Skin of body (tissue), 2 donors: ENCODE data around the gene LMNTD2. TPM values are rescaled to one million over a fixed set of nuclear protein-coding genes. Genes with fewer than 3 reads are reported as not detected.

Experiments used
- DNase-seq: peaks from one replicate; lab custom pipeline; 2025; lab: John Stamatoyannopoulos, UW
- total RNA-seq: library from RNA; depleted of rRNA; stranded (reverse); fragments of >200 nt; gene quantifications from one replicate; pipeline ENCODE4 v1.2.3, GENCODE V29; 2014

Gene LMNTD2
- total RNA-seq, 1 donor from 2014 or later = 0.69 TPM

DNA sequence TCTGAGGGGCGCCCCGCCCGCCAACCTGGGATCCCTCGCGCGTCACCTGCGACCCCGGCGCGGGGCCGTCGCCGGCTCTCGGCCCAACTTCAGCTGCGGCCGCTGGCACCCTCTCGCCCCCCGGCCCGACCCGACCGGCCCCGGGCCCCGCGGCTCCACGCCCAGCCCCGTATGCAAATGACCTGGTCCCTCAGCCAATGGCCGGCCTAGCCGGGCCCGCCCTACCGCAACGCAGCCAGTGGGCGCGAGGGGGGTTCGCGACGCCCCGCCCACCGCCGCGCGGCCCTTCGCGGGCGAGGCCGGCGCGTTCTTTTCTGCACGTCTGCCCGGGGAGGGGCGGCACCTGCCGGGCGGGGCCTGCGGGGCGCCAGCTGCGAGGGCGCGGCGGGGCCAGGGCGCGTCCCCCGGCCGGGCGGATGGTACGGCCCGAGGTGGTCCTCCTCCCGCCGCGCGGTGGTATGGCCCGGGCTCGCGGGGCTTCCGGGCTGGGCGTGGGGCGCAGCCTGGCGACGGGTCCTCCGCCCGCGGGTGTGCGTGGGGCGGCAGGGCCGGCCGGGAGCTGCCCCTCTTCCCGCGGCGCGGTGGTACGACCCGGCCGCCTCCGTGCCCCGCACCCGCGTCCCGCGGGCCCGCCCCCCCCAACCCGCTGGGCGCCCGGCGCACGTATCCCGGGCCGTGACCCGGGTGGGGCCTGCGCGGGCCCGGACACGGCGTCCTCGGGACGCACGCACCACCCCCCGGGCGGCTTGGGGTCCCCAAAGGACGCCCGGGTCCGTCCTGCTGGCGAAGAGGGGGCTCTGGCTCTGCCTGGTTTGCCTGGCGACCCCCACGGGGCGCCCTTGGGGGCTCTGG is 8.0 kb upstream of the LMNTD2 start:
- DNase-seq = peak; percentile 80

DNA sequence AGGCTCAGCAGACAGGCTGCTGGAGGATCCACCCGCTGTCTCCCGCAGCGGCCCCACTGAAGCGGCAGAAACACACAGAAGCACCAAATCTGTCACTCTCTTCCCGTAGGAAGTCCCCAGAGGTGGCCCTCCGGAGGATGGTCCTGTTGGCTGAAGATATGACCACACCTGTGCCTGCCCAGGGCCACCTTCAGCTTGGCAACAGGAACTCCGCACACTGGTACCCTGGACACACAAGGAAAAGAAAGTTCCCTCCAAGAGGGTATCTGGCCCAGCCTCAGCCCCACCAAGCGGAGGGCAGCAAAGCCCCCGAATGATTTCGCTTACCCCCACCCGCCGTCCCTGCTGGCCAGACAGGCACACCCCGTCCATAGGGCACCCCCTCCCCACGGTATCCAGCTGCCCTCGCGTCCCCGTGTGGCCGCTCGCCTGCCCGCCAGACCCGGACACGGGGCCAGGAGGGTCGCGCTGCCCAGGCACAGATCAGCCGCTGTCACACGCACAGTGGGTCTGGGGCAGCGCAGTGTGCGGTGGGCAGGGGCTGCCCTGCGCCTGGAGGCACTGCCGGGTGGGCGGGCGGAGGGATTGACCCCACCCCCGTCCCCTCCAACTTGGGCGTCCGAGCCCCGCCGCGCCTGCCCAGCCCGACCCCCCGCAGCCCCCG is 7.2 kb upstream of the LMNTD2 start:
- DNase-seq = no peak

DNA sequence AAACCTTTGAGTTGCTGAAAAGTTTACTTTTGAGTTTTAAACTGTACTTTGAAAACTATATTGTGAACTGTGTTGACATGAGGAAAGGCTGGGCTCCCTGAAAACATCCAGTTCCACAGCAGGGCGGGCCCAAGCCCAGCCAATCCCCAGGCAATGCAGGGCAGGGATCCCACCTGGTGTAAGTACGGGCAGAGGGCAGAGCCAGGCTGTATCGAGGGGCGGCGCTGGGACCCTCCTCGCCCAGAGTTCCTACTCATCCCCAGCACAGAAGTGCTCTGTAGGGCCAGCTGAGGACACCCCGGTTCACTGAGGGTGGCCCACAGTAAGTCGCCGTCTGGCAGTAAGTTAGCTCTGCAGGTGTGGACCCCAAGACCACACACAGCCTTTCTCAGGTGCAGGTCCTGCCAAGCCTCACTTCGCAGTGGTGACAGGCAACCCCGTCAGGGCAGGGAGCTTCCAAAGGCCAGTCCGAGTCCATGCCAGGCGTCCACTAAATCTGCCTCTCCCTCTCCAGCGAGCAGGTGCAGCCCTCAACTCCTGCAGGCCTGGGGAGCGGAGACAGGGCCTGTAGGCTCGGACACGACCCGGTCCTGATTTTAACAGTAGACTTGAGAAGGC is 6.6 kb upstream of the LMNTD2 start:
- no peak for DNase-seq

DNA sequence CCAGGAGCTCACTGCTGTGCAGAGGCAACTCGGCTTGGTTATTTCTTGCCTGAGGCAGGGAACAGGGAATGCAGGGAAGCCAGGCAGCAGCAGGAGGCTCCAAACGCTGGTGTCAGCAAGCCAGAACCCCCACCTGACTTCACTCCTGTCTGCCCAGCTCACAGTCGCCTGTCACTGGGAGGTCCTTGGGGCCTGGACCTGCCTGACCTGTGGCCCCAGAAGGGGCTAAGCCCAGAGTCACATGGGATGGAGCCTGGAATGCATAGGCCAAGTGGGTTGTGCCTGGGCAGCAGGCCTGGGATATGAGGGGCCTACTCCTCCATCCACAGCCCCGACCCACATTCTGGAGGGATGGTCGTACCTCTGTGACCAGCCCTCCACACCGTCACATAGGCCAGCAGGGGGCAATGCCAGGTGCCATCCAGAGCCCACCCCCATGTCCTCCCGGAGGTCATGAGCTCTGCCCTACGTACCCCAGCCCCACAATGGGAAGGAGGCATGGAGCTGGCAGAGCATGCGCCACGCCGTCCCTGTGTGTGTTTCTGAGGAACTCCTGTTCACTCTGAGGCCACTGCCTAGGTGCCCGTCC is 5.5 kb upstream of the LMNTD2 start:
- DNase-seq = no peak

DNA sequence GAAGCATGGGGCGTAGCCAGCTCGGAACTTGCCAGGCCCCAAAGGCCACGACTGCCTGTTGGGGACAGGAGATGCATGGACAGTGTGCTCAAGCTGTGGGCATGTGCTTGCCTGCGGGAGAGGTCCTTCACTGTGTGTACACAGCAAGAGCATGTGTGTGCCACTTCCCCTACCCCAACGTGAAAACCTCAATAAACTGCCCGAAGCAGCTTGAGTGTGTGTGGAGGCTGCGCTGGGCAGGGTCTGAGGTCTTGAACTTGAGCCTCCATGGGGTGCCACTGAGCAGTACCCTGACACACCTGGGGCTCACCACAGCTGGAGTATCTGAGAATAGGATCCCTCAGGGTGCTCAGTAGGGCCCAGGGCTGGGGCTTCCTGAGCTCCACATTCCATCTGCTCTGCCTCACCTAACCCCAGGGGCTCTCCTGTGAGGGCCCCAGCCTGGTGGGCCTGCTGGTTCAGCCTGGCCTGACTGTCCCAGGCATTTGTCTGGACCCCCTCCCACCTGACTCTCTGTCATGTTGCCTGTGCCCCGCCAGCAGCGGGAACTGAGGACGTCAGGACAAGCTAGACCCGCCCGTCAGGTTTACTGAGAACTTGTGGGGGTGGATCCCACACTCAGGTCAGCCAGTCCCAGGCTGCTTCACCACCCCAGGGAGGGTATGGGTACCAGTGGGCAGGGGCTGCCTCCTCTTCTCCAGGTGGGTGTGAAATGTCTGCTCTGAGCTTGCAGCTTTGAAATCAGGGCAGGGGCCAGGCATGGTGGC is 3.5 kb upstream of the LMNTD2 start:
- DNase-seq = no peak

DNA sequence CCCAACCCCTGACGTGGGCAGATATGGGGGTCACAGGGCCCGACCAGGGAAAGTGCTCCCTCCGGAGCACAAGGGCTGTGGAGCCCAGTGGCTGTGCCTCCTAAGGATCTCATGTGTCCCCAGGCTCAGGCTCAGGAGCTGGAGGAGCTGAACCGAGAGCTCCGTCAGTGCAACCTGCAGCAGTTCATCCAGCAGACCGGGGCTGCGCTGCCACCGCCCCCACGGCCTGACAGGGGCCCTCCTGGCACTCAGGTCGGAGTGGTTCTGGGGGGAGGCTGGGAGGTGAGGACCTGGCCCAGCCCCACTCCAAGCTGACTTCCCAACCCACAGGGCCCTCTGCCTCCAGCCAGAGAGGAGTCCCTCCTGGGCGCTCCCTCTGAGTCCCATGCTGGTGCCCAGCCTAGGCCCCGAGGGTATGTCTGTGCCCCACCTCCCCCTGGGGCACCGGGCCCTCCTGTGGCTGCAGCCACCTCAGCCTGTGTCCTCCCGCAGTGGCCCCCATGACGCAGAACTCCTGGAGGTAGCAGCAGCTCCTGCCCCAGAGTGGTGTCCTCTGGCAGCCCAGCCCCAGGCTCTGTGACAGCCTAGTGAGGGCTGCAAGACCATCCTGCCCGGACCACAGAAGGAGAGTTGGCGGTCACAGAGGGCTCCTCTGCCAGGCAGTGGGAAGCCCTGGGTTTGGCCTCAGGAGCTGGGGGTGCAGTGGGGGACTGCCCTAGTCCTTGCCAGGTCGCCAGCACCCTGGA is 2.7 kb upstream of the LMNTD2 start:
- no peak for DNase-seq

DNA sequence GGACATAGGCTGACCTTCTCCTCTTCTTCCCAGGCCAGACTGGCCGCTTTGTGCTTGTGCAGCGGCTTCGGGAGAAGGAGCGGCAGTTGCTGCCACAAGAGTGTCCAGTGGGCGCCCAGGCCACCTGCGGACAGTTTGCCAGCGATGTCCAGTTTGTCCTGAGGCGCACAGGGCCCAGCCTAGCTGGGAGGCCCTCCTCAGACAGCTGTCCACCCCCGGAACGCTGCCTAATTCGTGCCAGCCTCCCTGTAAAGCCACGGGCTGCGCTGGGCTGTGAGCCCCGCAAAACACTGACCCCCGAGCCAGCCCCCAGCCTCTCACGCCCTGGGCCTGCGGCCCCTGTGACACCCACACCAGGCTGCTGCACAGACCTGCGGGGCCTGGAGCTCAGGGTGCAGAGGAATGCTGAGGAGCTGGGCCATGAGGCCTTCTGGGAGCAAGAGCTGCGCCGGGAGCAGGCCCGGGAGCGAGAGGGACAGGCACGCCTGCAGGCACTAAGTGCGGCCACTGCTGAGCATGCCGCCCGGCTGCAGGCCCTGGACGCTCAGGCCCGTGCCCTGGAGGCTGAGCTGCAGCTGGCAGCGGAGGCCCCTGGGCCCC is 1.6 kb upstream of the LMNTD2 start:
- no peak for DNase-seq

DNA sequence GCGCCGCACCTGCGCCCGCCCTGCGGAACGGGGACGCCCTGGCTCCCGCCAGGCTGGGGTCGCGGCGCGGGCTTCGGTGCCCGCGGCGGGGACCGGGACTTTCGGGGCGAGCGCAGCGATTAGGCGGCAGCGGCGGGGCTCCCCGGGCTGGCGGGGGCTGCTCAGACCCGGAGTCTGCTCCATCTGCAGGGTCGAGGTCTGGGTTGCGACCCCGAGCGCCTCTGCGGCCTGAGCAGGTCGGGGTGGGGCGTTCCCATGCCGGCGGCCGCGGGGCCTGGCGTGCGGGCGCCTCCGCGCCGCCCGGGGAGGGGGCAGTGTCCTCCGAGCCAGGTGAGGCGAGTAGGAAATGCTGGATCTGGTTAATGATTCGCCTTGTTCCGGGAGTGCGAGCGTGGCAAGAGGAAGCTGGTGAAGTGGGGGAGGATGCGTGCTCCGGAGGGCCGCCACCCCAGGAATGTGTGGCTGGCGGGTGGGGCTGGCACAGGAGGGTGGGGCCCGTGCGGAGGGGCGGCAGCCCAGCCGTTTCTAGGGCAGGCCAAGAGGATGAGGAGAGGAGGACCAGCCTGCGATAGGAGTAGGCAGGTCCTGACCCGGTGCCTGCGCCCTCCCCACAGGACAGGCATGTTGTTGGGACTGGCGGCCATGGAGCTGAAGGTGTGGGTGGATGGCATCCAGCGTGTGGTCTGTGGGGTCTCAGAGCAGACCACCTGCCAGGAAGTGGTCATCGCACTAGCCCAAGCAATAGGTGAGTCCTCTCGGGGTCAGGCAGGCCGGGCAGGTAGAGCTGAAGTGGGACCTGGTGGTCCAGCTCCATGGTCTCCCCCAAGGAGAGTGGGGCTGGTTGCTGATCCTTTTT is 838 bp upstream of the LMNTD2 start:
- DNase-seq = no peak

DNA sequence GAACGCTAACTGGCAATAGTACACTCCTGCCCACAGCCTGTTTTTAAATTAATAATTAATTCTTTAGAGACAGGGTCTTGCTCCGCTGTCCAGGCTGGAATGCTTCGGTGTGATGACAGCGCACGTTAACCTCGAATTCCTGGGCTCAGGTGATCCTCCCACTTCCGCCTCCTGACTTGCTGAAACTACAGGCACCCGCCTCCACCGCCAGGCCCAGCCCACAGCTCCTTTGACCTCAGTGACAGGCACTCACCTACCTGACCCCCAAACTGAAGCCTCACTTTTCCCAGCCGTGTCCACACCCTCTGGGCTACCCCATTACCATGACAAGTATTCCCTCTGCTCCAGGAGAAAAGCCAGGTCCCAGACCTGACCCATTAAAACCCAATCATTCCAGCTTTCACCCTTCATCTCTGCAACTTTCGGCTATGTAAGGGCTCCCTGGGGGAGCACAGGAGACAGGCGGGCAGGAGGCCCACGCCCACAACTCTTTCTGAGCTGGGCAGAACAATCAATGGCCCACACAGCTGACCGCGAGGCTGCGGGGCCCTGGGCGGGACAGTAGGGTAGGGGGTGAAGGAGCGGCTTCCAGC is 730 bp downstream of the LMNTD2 start:
- no peak for DNase-seq

DNA sequence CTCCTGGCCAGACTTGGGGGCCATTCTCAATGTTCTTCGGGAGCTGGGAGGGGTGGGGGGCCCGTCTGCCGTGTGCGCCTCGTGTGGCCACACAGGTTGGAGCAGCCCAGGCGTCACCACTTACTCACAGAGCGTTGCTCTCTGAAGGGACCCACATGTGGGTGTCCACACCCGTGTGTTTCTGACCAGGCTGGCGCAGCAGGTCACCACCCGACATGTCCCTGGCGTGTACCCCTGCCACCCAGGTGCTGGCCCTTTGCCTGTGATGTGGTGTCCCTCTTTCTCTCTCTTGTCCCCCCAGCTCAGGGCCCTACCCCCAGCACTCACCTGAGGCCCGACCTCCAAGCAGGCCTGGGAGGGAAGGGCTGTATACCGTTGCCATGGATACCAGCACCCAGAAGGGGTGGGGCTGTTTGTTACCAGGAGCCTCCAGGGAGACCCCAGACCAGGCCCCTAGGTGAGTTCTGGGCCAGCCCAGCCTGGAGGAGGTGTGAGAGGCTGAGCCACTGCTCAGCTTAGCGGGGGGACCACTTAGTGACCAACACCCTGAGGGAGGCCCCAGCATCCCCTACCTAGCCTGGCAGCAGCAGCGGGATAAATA is 1.4 kb downstream of the LMNTD2 start:
- no peak for DNase-seq

DNA sequence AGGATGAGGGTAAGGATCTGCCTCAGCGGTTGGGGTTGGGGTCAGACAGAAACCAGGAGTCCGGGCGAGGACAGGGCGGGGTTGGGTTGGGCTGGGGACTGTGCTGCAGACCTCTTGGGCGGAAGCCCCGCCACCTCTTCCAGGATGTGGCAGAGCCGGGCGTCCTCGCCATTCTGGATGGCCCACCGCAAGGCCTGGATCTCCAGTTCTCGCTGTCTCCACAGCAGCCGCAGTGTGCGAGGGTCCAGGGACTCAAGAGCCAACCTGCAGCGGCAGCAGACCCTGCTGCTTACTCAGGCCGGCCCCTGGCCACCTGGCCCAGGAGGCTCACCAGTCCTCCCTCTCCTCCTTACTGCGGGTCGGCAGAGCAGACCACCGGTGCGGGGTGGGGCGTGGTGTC is 2.0 kb downstream of the LMNTD2 start:
- DNase-seq = no peak

DNA sequence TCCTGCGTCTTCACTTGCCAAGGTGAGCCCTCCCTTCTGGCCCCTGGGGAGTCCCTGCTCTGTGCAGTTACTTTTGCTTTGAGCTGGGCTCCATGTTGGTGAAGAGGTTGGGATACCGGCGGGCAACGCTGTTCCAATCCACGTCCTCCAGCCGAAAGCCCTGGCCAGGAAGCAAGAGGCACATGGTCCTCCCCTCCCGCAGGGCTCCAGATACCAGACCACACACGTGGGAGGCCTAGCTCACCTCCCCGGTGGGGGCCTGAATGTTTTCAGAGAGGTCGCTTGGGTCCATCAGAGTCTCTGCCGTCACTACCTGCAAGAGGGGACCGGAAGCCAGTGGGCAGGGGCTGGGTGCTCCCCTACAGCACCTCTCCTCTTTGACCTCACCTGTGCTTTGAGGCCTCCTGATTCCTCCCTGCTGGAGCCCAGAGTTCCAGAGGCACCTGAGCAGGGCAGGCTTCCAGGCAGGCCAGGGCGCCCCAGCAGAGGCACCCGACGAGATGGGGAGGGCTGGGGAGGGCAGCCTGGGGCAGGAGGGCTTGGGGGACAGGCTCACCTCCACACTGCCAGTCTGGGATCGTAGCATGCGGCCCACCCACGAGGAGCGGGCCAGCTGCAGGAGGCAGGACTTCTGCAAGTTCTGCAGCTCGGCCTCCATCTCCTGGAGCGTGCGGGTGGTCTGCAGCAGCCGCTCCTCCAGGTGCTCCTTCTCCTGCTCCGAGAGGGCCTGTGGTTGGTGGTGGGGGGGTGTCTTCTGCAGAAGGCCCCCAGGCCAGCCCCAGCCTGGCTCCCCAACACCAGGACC is 3.0 kb downstream of the LMNTD2 start:
- DNase-seq = no peak

DNA sequence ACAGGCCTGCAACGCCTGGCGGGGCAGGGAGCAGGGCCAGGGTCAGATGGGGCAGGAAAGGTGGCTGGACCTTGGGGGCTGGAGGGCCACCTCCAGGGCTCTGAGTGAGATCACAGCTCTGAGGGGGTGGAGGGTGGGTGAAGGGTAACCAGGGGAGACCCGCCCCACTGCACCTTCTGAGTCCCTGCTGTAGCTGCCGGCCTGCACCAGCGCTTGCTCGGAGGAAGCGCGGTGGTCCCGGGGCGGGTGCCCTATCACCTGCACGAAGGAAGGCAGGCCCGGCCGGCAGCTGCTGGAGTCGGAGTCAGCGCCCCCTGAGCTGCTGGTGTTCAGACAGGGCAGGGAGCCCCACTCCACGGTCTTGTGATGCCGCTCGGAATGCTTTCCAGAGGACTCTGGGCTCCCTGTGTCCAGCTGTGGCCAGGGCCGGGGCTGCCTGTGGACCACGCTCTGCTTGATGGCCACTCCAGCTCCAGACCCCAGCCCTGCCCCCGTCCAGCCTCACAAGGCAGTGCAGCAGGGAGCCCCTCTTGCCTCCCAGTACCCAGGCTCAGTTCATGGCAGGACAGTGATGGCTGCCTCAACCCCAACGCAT is 3.8 kb downstream of the LMNTD2 start:
- DNase-seq = no peak

DNA sequence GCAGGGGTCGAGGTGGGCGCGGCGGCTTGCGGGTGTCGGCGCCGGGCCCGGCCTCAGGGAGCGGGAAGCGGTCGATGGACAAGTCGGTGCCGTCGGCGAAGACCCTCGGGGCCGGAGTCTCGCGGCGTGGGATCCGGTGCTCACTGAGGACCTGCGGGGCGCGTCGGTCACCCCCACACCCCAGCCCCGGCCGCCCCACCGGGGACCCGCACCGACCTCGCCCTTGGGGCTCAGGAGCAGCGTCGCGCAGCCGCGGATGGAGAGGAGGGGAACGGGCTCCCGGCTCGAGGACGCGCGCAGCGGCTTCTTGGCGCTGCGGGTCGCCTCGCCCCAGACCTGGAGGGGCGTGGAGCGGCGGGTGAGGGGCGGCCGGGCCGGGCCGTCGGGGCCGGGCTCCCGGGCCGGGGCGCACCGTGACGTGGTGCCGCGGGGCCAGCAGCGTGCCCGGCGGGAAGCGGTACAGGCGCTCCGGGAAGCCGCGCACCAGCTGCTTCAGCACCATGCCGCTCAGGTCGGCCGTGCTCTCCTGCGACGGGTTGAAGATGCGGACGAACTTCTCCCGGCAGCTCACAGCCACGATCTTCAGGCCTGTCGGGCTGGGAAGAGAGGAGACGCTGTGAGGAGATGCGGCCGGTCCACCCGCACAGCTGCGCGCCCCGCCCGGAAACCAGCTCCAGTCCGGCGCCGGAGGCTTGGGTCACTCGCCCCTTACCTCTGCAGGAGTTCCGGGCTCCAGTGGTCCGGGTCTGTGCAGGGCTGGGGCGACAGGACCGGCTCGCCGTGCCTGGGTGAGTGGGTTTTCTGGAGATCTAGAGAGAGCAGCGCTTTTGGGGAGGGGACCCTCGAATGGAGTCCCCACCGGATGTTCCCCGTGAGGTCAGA is 4.5 kb downstream of the LMNTD2 start:
- no peak for DNase-seq

DNA sequence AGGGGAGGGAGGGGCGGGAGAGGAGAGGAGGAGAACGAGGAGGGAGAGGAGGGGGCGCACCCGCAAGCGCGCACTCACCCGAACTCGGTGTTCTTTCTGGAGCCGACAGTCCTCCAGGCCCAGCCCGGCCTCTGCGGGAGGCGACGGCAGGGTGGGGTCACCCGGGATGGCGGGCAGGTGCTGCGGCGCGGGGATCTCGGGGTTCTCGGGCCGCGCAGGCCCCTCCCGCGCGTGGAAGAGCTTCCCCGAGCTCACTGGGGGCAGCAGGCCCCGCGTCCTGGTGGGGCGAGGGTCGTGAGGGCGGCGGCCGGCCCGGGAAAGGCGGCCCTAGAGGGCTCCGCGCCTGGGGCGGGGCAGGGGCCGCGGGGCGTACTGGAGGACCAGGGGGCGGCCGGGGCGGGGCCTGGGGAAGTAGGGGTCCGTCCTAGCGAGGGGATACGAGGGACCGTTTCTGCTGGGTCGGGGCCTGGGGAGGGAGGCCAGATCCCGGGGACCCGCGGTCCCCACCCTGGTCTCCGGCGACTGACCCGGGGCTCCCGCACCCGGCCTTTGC is 5.2 kb downstream of the LMNTD2 start:
- DNase-seq = no peak
